Stimulated activated CD4-positive, alpha-beta T cell treated with anti-CD3 and anti-CD28 coated beads, Interleukin-2, amount 100 ng/mL, for 48 hours (primary cell): ENCODE measurements around the gene FURIN.
"Not testable (repeated sequence)": the region's sequence is repeated elsewhere in the genome, so short reads cannot be mapped to it uniquely, and the experiment has no call there.

ENCODE experiments used
- DNase-seq, 2 donors: peaks; one replicate each; pipeline ENCODE4 v3.0.0-alpha.2; 2020

The FURIN gene

GRCh38 chr15:90845201-90845949, 23.0 kb upstream of the FURIN start:
- peak in 1 of 2 donors; percentile 55 for DNase-seq

DNA sequence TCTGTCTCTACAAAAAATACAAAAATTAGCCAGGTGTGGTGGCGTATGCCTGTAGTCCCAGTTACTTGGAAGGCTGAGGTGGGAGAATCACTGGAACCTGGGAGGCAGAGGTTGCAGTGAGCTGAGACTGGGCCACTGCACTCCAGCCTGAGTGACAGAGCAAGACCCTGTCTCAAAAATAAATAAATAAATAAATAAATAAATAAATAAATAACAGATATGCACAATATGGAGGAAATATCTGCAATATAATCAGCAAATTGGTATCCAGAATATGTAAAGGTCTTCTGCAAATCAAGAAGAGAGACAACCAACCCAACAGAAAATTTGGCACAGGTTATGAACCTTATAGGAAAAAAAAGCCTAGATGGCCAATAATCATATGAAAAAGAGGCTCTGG, 19.0 kb upstream of the FURIN start:
- not testable (repeated sequence) for DNase-seq

- no peak for DNase-seq
Measured at GRCh38 chr15:90851114-90851513, 17.3 kb upstream of the FURIN start.

GRCh38 chr15:90851940-90852339, 16.4 kb upstream of the FURIN start:
- no peak for DNase-seq

DNA sequence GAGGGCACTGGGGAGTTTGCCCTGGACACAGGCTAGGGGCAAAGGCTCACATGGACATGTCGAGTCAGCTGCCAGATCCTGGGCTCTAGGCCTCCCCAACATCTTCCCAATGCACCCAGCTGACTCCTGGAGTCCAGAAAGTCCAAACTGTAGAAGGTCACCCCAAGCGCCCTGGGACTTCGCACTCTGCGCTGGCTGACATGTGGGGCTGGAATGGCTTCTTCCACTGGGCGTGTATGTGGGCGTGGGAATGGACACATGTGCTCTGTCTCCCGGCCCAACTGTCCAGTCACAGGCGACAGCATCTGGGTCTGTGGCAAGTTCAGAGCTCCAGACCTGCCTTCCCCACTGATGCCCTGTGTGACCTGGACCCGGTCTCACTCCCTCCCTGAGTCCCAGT, 13.2 kb upstream of the FURIN start:
- DNase-seq, result no peak

GRCh38 chr15:90857337-90857736, 11.1 kb upstream of the FURIN start:
- DNase-seq, result no peak

GRCh38 chr15:90857883-90858443, 10.4 kb upstream of the FURIN start:
- no peak for DNase-seq

GRCh38 chr15:90859234-90860131, 8.9 kb upstream of the FURIN start:
- no peak for DNase-seq

- no peak for DNase-seq
Measured at GRCh38 chr15:90860450-90860849, 7.9 kb upstream of the FURIN start.

- DNase-seq, result no peak
Measured at GRCh38 chr15:90860942-90861675, 7.3 kb upstream of the FURIN start.

DNA sequence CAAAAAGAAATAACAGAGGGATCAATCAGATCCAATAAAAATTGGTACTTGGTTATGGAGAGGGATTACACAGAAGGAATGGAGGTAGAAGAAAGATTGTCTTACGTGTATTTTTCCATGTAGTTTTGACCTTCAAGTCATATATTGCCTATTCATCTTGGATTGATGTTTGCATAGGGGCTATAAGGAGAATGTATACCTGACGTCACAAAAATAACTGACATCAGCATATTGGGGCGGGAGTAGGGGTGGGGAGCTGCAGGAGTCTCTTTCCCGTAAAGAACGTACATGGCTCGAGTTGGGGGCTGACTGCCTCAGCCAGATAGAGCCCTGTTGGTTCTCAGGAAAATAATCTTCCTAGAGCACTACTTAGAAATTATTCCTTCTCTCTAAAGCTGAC, 5.9 kb upstream of the FURIN start:
- no peak for DNase-seq

GRCh38 chr15:90862964-90863778, 5.2 kb upstream of the FURIN start:
- DNase-seq, result no peak

DNA sequence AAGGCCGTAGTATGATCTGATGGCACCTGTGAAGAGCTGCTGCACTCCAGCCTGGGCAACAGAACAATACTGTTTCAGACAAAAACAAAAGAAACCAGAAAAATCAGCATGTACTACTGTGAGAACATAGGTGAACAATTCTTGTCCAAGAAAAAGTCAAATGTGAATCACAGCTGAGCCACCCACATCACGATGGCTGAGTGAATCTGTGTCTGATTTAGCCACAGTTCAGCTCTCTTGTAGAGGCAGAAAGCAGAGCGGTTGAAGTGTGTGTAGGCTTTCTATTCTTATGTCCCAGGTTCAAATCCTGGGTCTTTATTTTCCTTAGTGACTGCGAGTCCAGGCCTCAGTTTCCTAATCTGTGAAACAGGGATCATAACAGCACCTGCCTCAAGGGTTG, 4.4 kb upstream of the FURIN start:
- no peak for DNase-seq

- no peak for DNase-seq
Measured at GRCh38 chr15:90864507-90864906, 3.9 kb upstream of the FURIN start.

DNA sequence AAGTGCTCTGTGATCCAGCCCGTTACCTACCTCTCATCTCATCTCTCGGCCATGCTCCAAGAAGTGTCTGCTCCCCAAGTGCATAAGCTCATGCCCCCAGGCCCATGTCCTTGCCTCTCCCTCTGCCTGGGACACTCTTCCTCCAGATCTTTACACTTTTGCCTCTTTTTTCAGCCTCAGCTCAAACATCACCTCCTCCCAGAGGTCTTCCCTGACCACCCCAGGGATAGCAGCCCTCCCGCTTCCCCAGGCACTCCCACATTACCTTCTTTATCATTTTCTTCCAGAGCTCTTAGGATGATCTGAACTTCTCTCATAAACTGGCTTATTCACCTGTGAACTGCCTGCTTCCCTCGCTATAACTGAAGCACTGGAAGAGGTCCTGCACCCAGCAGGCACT, 2.7 kb upstream of the FURIN start:
- no peak for DNase-seq

GRCh38 chr15:90866161-90866715, 2.1 kb upstream of the FURIN start:
- DNase-seq, result no peak

- DNase-seq, result no peak
Measured at GRCh38 chr15:90866800-90867199, 1.6 kb upstream of the FURIN start.

- no peak for DNase-seq
Measured at GRCh38 chr15:90869140-90869541, 753 bp downstream of the FURIN start.

- peak in 1 of 2 donors; percentile 52 for DNase-seq
Measured at GRCh38 chr15:90869601-90870353, 1.4 kb downstream of the FURIN start.

GRCh38 chr15:90870354-90871138, 2.2 kb downstream of the FURIN start:
- no peak for DNase-seq
